Measurements from ENCODE around the gene NAP1L2.
"Not testable (repeated sequence)": the region's sequence is repeated elsewhere in the genome, so short reads cannot be mapped to it uniquely, and the experiment has no call there.

NAP1L2 gene, protein sequence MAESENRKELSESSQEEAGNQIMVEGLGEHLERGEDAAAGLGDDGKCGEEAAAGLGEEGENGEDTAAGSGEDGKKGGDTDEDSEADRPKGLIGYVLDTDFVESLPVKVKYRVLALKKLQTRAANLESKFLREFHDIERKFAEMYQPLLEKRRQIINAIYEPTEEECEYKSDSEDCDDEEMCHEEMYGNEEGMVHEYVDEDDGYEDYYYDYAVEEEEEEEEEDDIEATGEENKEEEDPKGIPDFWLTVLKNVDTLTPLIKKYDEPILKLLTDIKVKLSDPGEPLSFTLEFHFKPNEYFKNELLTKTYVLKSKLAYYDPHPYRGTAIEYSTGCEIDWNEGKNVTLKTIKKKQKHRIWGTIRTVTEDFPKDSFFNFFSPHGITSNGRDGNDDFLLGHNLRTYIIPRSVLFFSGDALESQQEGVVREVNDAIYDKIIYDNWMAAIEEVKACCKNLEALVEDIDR

GRCh38 chrX:73214426-73215094, at the start of gene NAP1L2:
NAP1L2 (minus strand) TSS chrX:73214851; CDS start chrX:73214492, 359 bp downstream.
- peak; percentile 26 for DNase-seq (ENCODE audit: low spot score)

GRCh38 chrX:73262991-73263390, 48.3 kb upstream of the NAP1L2 start:
- DNase-seq (ENCODE audit: low spot score) = peak; percentile 3

- peak; percentile 29 for DNase-seq (ENCODE audit: low spot score)
Observed at GRCh38 chrX:73239242-73239641, 24.6 kb upstream of the NAP1L2 start.

DNA sequence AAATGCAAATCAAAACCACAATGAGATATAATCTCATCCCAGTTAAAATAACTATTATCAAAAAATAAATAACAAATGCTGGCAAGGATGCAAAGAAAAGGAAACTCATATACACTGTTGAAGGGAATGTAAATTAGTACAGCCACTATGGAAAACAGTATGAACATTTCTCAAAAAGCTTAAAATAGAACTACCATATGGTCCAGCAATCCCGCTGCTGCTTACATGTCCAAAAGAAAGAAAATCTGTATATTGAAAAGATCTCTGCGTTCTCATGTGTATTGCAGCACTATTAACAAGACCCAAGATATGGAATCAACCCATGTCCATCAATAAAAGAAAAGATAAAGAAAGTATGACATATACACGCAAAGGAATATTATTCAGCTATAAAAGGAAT, 3.0 kb upstream of the NAP1L2 start:
- no peak for DNase-seq (ENCODE audit: low spot score)

GRCh38 chrX:73215246-73215645, 595 bp upstream of the NAP1L2 start:
- no peak for DNase-seq (ENCODE audit: low spot score)

GRCh38 chrX:73213734-73214425, 771 bp downstream of the NAP1L2 start:
- DNase-seq (ENCODE audit: low spot score) = no peak

DNA sequence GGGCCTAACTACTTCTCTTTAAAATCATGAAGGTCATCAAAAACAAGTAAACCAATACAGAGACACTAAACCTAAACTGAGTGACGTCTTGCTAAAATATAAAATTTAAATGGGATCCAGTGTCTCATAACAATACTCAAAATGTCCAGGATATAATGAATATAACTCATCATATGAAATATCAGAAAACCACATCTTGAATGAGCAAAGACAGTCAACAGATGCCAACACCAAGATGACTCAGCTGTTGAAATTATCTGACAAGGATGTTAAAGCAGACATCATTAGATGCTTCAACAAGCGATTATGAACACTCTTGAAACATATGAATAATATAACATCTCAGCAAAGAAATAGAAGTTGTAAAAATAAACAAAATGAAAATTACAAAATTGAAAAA, 8.3 kb downstream of the NAP1L2 start:
- no peak for DNase-seq (ENCODE audit: low spot score)

GRCh38 chrX:73182502-73183114, 32.0 kb downstream of the NAP1L2 start:
- DNase-seq (ENCODE audit: low spot score) = no peak

DNA sequence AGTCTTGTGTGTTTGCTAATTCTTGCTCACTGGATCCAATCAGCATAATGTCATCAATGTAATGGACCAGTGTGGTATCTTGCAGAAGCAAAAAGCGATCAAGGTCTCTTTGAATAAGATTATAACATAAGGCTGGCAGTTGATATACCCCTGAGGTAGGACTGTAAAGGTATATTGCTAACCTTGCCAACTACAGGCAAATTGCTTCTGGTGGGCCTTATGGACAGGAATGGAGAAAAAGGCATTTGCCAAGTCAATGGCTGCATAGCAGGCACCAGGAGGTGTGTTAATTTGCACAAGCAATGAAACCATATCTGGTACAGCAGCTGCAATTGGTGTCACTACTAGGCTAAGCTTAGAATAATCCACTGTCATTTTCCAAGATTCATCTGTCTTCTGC, 45.7 kb downstream of the NAP1L2 start:
- not testable (repeated sequence) for DNase-seq (ENCODE audit: low spot score)
